ENCODE results near the gene KIF25. TPM values are rescaled to one million over a fixed set of nuclear protein-coding genes. Genes with fewer than 3 reads are reported as not detected.
A peak's percentile ranks its signal among the peaks of the same experiment; 100 is the strongest.

KIF25 gene
- total and polyA plus RNA-seq, 7 donors, result 0.50 to 0.54 TPM; not detected in 5

GRCh38 chr6:168041928-168042327 is 44.5 kb downstream of the KIF25 start:
- TF ChIP-seq EP300 (IDR thresholded peaks at IDR 0.05), result no peak
- no peak for TF ChIP-seq POLR2A (IDR thresholded peaks at IDR 0.05)
- no peak for TF ChIP-seq POLR2AphosphoS5 (IDR thresholded peaks at IDR 0.05)
- TF ChIP-seq, protein P1, sequence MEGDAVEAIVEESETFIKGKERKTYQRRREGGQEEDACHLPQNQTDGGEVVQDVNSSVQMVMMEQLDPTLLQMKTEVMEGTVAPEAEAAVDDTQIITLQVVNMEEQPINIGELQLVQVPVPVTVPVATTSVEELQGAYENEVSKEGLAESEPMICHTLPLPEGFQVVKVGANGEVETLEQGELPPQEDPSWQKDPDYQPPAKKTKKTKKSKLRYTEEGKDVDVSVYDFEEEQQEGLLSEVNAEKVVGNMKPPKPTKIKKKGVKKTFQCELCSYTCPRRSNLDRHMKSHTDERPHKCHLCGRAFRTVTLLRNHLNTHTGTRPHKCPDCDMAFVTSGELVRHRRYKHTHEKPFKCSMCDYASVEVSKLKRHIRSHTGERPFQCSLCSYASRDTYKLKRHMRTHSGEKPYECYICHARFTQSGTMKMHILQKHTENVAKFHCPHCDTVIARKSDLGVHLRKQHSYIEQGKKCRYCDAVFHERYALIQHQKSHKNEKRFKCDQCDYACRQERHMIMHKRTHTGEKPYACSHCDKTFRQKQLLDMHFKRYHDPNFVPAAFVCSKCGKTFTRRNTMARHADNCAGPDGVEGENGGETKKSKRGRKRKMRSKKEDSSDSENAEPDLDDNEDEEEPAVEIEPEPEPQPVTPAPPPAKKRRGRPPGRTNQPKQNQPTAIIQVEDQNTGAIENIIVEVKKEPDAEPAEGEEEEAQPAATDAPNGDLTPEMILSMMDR (IDR thresholded peaks at IDR 0.05), result no peak
- H3K27me3 ChIP-seq, result no peaks in the 10 kb centered on the region
- no peak overlapping the region for H3K4me3 ChIP-seq
- peak; percentile 60 for DNase-seq
- no peaks in the 10 kb centered on the region for H3K36me3 ChIP-seq
- H3K27ac ChIP-seq, result no peak overlapping the region
- 89 to 92% methylated on average over 15 of the region's 15 CpGs for WGBS, 2 donors
- peaks cover 0 to 4% (median 2%) of the 10 kb centered on the region in 4 donors for H3K9me3 ChIP-seq
- H3K4me1 ChIP-seq, result peaks cover 0 to 7% (median 0%) of the 10 kb centered on the region in 4 donors
- intact Hi-C loops (cut with DNase I), result no loop called here

DNA sequence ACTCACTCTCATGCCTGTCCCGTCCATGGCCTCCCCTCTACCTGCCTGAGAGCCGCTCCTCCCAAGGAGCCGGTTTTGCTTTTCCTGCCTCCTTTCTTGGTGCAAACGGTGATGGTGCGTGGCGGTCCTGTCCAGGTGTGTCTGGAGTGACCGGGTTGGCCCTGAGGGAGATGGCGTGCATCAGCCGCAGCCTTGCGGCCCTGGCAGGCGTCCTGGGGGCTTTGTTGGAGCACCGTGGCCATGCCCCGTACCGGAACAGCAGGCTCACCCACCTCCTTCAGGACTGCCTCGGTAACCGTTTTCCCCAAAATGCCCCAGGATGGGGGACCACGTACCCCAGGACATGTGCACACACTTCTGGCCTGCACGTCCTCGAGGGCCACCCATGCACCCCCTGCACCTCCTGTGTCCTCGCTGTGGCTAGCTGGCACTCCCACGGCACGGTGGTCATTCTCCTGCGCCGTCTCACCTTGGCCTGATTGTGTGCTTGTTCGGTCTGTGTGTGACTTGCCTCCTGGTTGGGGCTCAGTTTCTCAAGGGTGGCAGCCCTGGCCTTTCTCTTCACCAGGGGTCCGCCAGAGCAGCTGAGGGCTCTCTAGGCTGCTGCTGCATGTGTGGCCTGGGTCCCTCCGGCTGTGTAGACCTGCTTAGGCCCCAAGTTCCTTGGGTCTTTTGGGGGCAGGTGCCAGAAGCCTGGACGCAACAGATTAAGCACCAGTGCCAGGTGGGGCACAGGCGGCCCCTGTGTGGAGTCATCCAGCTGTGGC is 45.1 kb downstream of the KIF25 start:
- DNase-seq, result peak; percentile 59
- H3K4me1 ChIP-seq, result peaks cover 0 to 7% (median 0%) of the 10 kb centered on the region in 4 donors
- TF ChIP-seq, protein P1 (IDR thresholded peaks at IDR 0.05), result no peak
- no peak for TF ChIP-seq POLR2AphosphoS5 (IDR thresholded peaks at IDR 0.05)
- no peak for TF ChIP-seq POLR2A (IDR thresholded peaks at IDR 0.05)
- TF ChIP-seq EP300 (IDR thresholded peaks at IDR 0.05), result no peak
- 93 to 97% methylated on average over 29 of the region's 29 CpGs for WGBS, 2 donors
- peaks cover 0 to 4% (median 2%) of the 10 kb centered on the region in 4 donors for H3K9me3 ChIP-seq
- H3K4me3 ChIP-seq, result no peak overlapping the region
- intact Hi-C loops (cut with DNase I), result no loop called here
- no peaks in the 10 kb centered on the region for H3K27me3 ChIP-seq
- H3K27ac ChIP-seq, result no peak overlapping the region
- no peaks in the 10 kb centered on the region for H3K36me3 ChIP-seq

DNA sequence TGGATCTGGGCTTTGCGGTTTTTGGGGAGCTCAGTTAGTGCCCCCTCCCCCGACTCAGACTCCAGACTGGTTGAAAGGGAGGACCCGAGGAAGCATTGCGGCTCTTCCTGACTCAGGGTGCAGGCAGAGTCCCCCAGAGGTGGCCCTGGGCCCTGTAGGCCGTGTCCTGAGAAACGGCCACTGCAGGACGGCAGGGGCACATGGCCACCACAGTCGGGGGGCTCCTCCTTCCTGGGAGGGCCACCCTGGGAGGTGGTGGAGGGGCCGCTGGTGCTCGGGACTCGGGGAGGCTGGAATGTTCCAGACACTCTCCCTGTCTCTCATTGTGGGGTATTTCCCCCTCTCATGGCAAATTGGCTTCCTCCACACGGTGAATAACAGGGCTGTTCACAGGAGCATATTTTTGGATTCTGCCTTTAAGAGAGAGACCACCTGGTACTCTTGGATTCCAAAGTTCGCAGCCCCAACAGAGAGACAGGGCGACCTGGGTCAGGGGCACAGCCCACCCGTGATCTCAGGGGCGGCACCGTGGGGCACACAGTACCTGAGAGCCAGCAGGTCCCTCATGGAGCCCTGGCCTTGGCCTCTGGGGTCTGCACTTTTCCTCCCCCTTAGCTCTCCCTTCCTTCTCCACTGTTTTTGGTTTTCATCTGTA is 45.8 kb downstream of the KIF25 start:
- no peak overlapping the region for H3K27ac ChIP-seq
- H3K27me3 ChIP-seq, result no peaks in the 10 kb centered on the region
- H3K36me3 ChIP-seq, result no peaks in the 10 kb centered on the region
- intact Hi-C loops (cut with DNase I), result no loop called here
- DNase-seq, result peak; percentile 55
- 89 to 96% methylated on average over 17 of the region's 17 CpGs for WGBS, 2 donors
- H3K9me3 ChIP-seq, result peaks cover 0 to 4% (median 2%) of the 10 kb centered on the region in 4 donors
- H3K4me1 ChIP-seq, result peaks cover 0 to 7% (median 0%) of the 10 kb centered on the region in 4 donors
- TF ChIP-seq POLR2A (IDR thresholded peaks at IDR 0.05) (no peak), POLR2AphosphoS5 (IDR thresholded peaks at IDR 0.05) (no peak), EP300 (IDR thresholded peaks at IDR 0.05) (no peak)
- TF ChIP-seq, protein P1 (IDR thresholded peaks at IDR 0.05), result no peak
- H3K4me3 ChIP-seq, result no peak overlapping the region

- Histone ChIP-seq H3K27me3 (no peaks in the 10 kb centered on the region), H3K36me3 (no peaks in the 10 kb centered on the region), H3K9me3 (peaks cover 0 to 4% (median 2%) of the 10 kb centered on the region in 4 donors), H3K4me1 (peaks cover 0 to 7% (median 0%) of the 10 kb centered on the region in 4 donors), H3K4me3 (no peak overlapping the region), H3K27ac (no peak overlapping the region)
- WGBS, 2 donors, result 92 to 96% methylated on average over 21 of the region's 21 CpGs
- TF ChIP-seq POLR2A (IDR thresholded peaks at IDR 0.05), result no peak
- no peak for TF ChIP-seq EP300 (IDR thresholded peaks at IDR 0.05)
- TF ChIP-seq POLR2AphosphoS5 (IDR thresholded peaks at IDR 0.05), result no peak
- TF ChIP-seq, protein P1 (IDR thresholded peaks at IDR 0.05), result no peak
- intact Hi-C loops (cut with DNase I), result no loop called here
- peak; percentile 48 for DNase-seq
Measured at GRCh38 chr6:168043848-168044415, 46.5 kb downstream of the KIF25 start.
